Bladder microvascular endothelial cell (primary cell): ENCODE results near the gene ATP2A2. TPM values are rescaled to one million over a fixed set of nuclear protein-coding genes. Genes with fewer than 3 reads are reported as not detected.

Experiments used
- total RNA-seq: library from RNA; depleted of rRNA; stranded (reverse); fragments of >200 nt; gene quantifications from 2 replicates; pipeline ENCODE4 v1.2.3, GENCODE V29; 2014

The ATP2A2 gene
- 86.6 and 198 TPM in 2 replicates for total RNA-seq

DNA sequence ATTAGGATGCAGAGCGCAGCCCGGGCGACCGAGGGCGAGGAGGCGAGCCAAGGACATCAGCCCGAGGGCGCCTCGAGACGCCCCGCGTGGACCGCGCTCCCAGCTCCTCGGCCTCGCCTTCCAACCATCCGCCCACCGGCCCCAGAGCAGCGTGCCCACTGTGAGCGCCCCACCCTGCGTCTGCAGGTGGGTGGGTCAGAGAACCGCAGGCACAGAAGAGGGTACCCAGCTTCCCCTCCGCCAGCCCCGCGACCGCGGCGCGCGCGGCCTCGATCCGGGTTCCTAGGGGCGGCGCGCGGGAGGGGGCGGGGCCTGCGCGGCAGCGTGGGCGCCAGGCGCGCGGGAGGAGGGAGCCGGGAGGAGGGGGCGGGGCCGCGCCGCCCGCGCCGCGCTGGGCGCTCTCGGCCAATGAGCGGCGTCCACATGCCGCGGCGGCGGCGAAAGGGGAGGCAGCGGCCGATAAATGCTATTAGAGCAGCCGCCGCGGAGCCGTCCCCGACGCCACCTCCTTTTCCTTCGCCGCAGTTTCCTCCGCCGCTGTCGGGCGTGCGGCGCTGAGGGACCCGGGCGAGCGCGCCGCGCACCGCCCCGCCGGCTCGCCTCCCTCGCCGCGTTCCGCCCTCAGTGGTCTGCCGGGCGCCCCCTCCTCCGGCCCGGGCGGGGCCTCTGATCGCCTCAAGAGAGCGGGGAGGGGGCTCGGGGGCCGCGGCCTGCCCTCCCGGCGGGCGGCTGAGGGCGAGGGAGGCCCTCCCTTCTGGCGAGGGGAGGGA lies at the start of gene ATP2A2:
Gene ATP2A2 (plus strand): TSS at position 469 of the 770 bp plus-strand sequence. CDS start 543 bp downstream, outside the sequence.

Other genes starting within 250 kb of the ATP2A2 start
- 9.4 and 20.3 TPM in 2 replicates for gene C12orf76, start 232.7 kb upstream of the ATP2A2 start, total RNA-seq
- gene IFT81, start 156.9 kb upstream of the ATP2A2 start, total RNA-seq: 3.7 and 12.3 TPM in 2 replicates
- 35.8 and 75.0 TPM in 2 replicates for gene ANAPC7, start 122.5 kb downstream of the ATP2A2 start, total RNA-seq
- 170 and 185 TPM in 2 replicates for gene ARPC3, start 169.1 kb downstream of the ATP2A2 start, total RNA-seq
- gene GPN3, start 187.0 kb downstream of the ATP2A2 start, total RNA-seq: 15.2 and 21.4 TPM in 2 replicates
- 6.8 and 10.9 TPM in 2 replicates for gene FAM216A, start 187.6 kb downstream of the ATP2A2 start, total RNA-seq
- 60.9 and 71.2 TPM in 2 replicates for gene VPS29, start 220.9 kb downstream of the ATP2A2 start, total RNA-seq
- 0.16 and 0.25 TPM in 2 replicates for gene RAD9B, start 221.1 kb downstream of the ATP2A2 start, total RNA-seq